IMR-90 (cell line): ENCODE results near the gene MLXIPL. TPM values are rescaled to one million over a fixed set of nuclear protein-coding genes. Genes with fewer than 3 reads are reported as not detected.

ENCODE experiments used
- ATAC-seq: fragments of 200-7000 bp; cut with Tn5 transposase; 2 replicates; pipeline ENCODE4 v1.9.1; 2020; ENCODE audit warnings: low read depth, mild to moderate bottlenecking, moderate library complexity
- BruUV-seq: library from RNA; stranded (reverse); fragments of 400-500 nt; replicated peaks from 2 replicates; lab custom pipeline; 2021; lab: Mats Ljungman, UMichigan
- CTCF ChIA-PET: fragments of 300-600 bp; formaldehyde crosslinking; extraction: SDS; loops from one replicate; lab custom pipeline; 2021; ENCODE audit warnings: antibody characterized with exemption; lab: Yijun Ruan, JAX
- POLR2A ChIA-PET: fragments of 300-600 bp; sonication (Branson Sonifier 250); formaldehyde crosslinking; loops from one replicate; lab custom pipeline; 2022; ENCODE audit warnings: antibody characterized with exemption; ENCODE audit not compliant: unreplicated experiment; lab: Charles Lee
- DNase-seq: peaks from one replicate; pipeline ENCODE4 v3.0.0; 2013
- H2AFZ ChIP-seq: replicated peaks from 2 replicates; pipeline ENCODE3; 2013; ENCODE audit warnings: low read length, mild to moderate bottlenecking; ENCODE audit not compliant: poor library complexity
- H2AK5ac ChIP-seq: 2 replicates; pipeline ENCODE4 v1.6.1; 2013; ENCODE audit warnings: low read depth, low read length, inconsistent platforms
- H2AK9ac ChIP-seq: replicated peaks from 2 replicates; pipeline ENCODE3; 2013; ENCODE audit warnings: mild to moderate bottlenecking, low read depth, low read length, moderate library complexity; ENCODE audit not compliant: poor library complexity
- H2BK120ac ChIP-seq: 2 replicates; pipeline ENCODE4 v1.6.1; 2013; ENCODE audit warnings: low read depth, low read length, inconsistent platforms
- H2BK15ac ChIP-seq: 3 replicates; pipeline ENCODE4 v1.6.1; 2013; ENCODE audit warnings: low read depth, low read length, inconsistent platforms
- H2BK20ac ChIP-seq: 2 replicates; pipeline ENCODE4 v1.6.1; 2013; ENCODE audit warnings: low read depth, mild to moderate bottlenecking, inconsistent platforms, low read length, moderate library complexity
- H2BK5ac ChIP-seq: 2 replicates; pipeline ENCODE4 v1.6.1; 2013; ENCODE audit warnings: mild to moderate bottlenecking, low read depth, low read length, inconsistent platforms; ENCODE audit not compliant: poor library complexity, severe bottlenecking
- H3K14ac ChIP-seq: replicated peaks from 2 replicates; pipeline ENCODE4 v1.6.1; 2013; ENCODE audit warnings: low read depth, low read length, inconsistent platforms
- H3K18ac ChIP-seq: 2 replicates; pipeline ENCODE4 v1.6.1; 2013; ENCODE audit warnings: low read depth, low read length, control low read depth
- H3K23ac ChIP-seq: 2 replicates; pipeline ENCODE4 v1.6.1; 2013; ENCODE audit warnings: low read depth, low read length, inconsistent platforms
- H3K27ac ChIP-seq: 2 replicates; pipeline ENCODE4 v1.5.1; 2013; ENCODE audit warnings: mild to moderate bottlenecking, control low read depth, low read length; ENCODE audit not compliant: insufficient read depth
- H3K27me3 ChIP-seq: 2 replicates; pipeline ENCODE4 v1.6.1; 2013; ENCODE audit warnings: low read length; ENCODE audit not compliant: control insufficient read depth, insufficient read depth
- H3K36me3 ChIP-seq: 2 replicates; pipeline ENCODE4 v1.6.1; 2013; ENCODE audit warnings: low read length, mixed read lengths; ENCODE audit not compliant: control insufficient read depth, insufficient read depth
- H3K4ac ChIP-seq: 2 replicates; pipeline ENCODE4 v1.6.1; 2013; ENCODE audit warnings: low read depth, low read length, inconsistent platforms
- H3K4me1 ChIP-seq: 2 replicates; pipeline ENCODE4 v1.6.1; 2013; ENCODE audit warnings: low read length, mixed read lengths; ENCODE audit not compliant: control insufficient read depth, insufficient read depth
- H3K4me2 ChIP-seq: 2 replicates; pipeline ENCODE4 v1.6.1; 2013; ENCODE audit warnings: low read depth, mild to moderate bottlenecking, control low read depth, low read length, moderate library complexity
- H3K4me3 ChIP-seq: 2 replicates; pipeline ENCODE4 v1.5.1; 2013; ENCODE audit warnings: low read depth, mild to moderate bottlenecking, control low read depth, low read length, moderate library complexity; ENCODE audit not compliant: insufficient read depth
- H3K56ac ChIP-seq: 2 replicates; pipeline ENCODE4 v1.6.1; 2013; ENCODE audit warnings: low read length, inconsistent platforms; ENCODE audit not compliant: insufficient read depth; ENCODE audit errors: extremely low read depth
- H3K79me1 ChIP-seq, 2 experiments: 2 replicates each; pipeline ENCODE4 v1.6.1; 2013; ENCODE audit warnings: low read length in 2 of 2, inconsistent platforms in 1 of 2, low read depth in 1 of 2
- H3K9ac ChIP-seq: 2 replicates; pipeline ENCODE4 v1.6.1; 2013; ENCODE audit warnings: low read depth, low read length, control low read depth
- H3K9me1 ChIP-seq: 2 replicates; pipeline ENCODE4 v1.6.1; 2013; ENCODE audit warnings: low read length, inconsistent platforms; ENCODE audit not compliant: insufficient read depth
- H3K9me3 ChIP-seq: 2 replicates; pipeline ENCODE4 v1.6.1; 2013; ENCODE audit warnings: low read length; ENCODE audit not compliant: control insufficient read depth, insufficient read depth
- H4K20me1 ChIP-seq: 2 replicates; pipeline ENCODE4 v1.6.1; 2013; ENCODE audit warnings: low read length, inconsistent platforms; ENCODE audit not compliant: insufficient read depth
- H4K5ac ChIP-seq: 2 replicates; pipeline ENCODE4 v1.6.1; 2013; ENCODE audit warnings: mild to moderate bottlenecking, low read depth, low read length, control low read depth
- H4K8ac ChIP-seq, 2 experiments: 2 replicates each; pipeline ENCODE4 v1.6.1; 2013; ENCODE audit warnings: low read depth in 2 of 2, low read length in 2 of 2, control low read depth in 1 of 2, inconsistent platforms in 1 of 2
- H4K91ac ChIP-seq: 2 replicates; pipeline ENCODE4 v1.6.1; 2013; ENCODE audit warnings: low read depth, low read length, inconsistent platforms; ENCODE audit not compliant: insufficient read depth
- BHLHE40 ChIP-seq: fragments of 150-350 bp; IDR thresholded peaks from 2 replicates; pipeline ENCODE4 v1.6.1; 2016; ENCODE audit warnings: mild to moderate bottlenecking, low read depth, low read length
- CEBPB ChIP-seq: IDR thresholded peaks from 2 replicates; pipeline ENCODE4 v1.6.1; 2012; ENCODE audit warnings: low read depth, low read length, improper control_type of control experiment
- CHD1 ChIP-seq: IDR thresholded peaks from 2 replicates; pipeline ENCODE4 v1.6.1; 2012; ENCODE audit warnings: low read depth, low read length, improper control_type of control experiment
- CTCF ChIP-seq: conservative IDR thresholded peaks from 2 replicates; pipeline ENCODE4 v1.5.1; 2012; ENCODE audit warnings: mild to moderate bottlenecking, low read depth, low read length, improper control_type of control experiment
- ELK1 ChIP-seq: fragments of 150-350 bp; IDR thresholded peaks from 2 replicates; pipeline ENCODE4 v1.6.1; 2016; ENCODE audit warnings: low read depth, mild to moderate bottlenecking, low read length, moderate library complexity, borderline replicate concordance
- FOS ChIP-seq: fragments of 150-350 bp; IDR thresholded peaks from 2 replicates; pipeline ENCODE4 v1.6.1; 2016; ENCODE audit warnings: low read depth, low read length
- MAZ ChIP-seq: IDR thresholded peaks from 2 replicates; pipeline ENCODE4 v1.6.1; 2012; ENCODE audit warnings: low read depth, mild to moderate bottlenecking, low read length, improper control_type of control experiment, moderate library complexity, borderline replicate concordance
- MXI1 ChIP-seq: IDR thresholded peaks from 2 replicates; pipeline ENCODE4 v1.6.1; 2012; ENCODE audit warnings: low read depth, mild to moderate bottlenecking, low read length, moderate library complexity, borderline replicate concordance
- NFE2L2 ChIP-seq: fragments of 150-350 bp; IDR thresholded peaks from 2 replicates; pipeline ENCODE4 v1.6.1; 2016; ENCODE audit warnings: low read depth, mild to moderate bottlenecking, low read length
- POLR2A ChIP-seq: IDR thresholded peaks from 2 replicates; pipeline ENCODE4 v1.6.1; 2012; ENCODE audit warnings: mild to moderate bottlenecking, low read depth, low read length
- RAD21 ChIP-seq: IDR thresholded peaks from 2 replicates; pipeline ENCODE4 v1.6.1; 2012; ENCODE audit warnings: low read length, improper control_type of control experiment
- RCOR1 ChIP-seq: IDR thresholded peaks from 2 replicates; pipeline ENCODE4 v1.6.1; 2012; ENCODE audit warnings: mild to moderate bottlenecking, low read length, improper control_type of control experiment; ENCODE audit not compliant: insufficient replicate concordance
- RFX5 ChIP-seq: IDR thresholded peaks from 2 replicates; pipeline ENCODE4 v1.8.0; 2012; ENCODE audit warnings: low read depth, mild to moderate bottlenecking, low read length, moderate library complexity
- SMC3 ChIP-seq: fragments of 150-350 bp; IDR thresholded peaks from 2 replicates; pipeline ENCODE4 v1.6.1; 2016; ENCODE audit warnings: low read depth, mild to moderate bottlenecking, antibody characterized with exemption, low read length, moderate library complexity
- WGBS, 2 experiments: methylation state at CpG; one replicate each; pipeline versions ENCODE4 v1.1.5 to v1.1.7; 2013; ENCODE audit warnings: missing lambda C conversion rate in 2 of 2; ENCODE audit not compliant: insufficient read length in 1 of 2; ENCODE audit errors: extremely low coverage in 2 of 2; 5-methylcytosine and 5-hydroxymethylcytosine counted together
- dilution Hi-C: fragments of 300-500 bp; cut with HindIII; formaldehyde crosslinking; loops from one replicate; pipeline ENCODE4 v1.14.3; 2018; ENCODE audit warnings: low sequenced_read_pairs; ENCODE audit not compliant: unreplicated experiment
- in situ Hi-C: fragments of 300-500 bp; cut with MboI; formaldehyde crosslinking; loops from 3 replicates; pipeline ENCODE4 v1.14.3; 2019; ENCODE audit warnings: low sequenced_read_pairs, inconsistent platforms, mixed read lengths
- intact Hi-C: fragments of 100-400 bp; cut with micrococcal nuclease; formaldehyde crosslinking; loops from 2 replicates; pipeline ENCODE4 v1.10.0; 2022
- polyA plus RNA-seq, 3 experiments: library from polyadenylated mRNA; depleted of rRNA; stranded (reverse); fragments of >200 nt; gene quantifications; 2 replicates each; pipeline ENCODE4 v1.2.3, GENCODE V29; 2012; ENCODE audit warnings: low replicate concordance in 1 of 3
- total RNA-seq: library from RNA; depleted of rRNA; stranded (reverse); fragments of >200 nt; gene quantifications from 2 replicates; pipeline ENCODE4 v1.2.3, GENCODE V29; 2012
- TF ChIP-seq, protein P1 (sequence below): fragments of 150-350 bp; IDR thresholded peaks from 2 replicates; pipeline ENCODE4 v1.6.1; 2017; ENCODE audit warnings: mild to moderate bottlenecking, antibody characterized with exemption, low read length, low read depth

MLXIPL gene
- total and polyA plus RNA-seq, 2 of the 4 experiments (the other 2 are of a cell fraction): not detected

GRCh38 chr7:73649576-73649975 is 25.3 kb upstream of the MLXIPL start:
- Histone ChIP-seq H2AK5ac (no peak overlapping the region), H3K14ac (no peak overlapping the region), H4K20me1 (no peaks in the 10 kb centered on the region), H3K9me1 (no peaks in the 10 kb centered on the region), H2AFZ (no peak overlapping the region), H3K56ac (no peak overlapping the region), H3K4me3 (no peak overlapping the region), H3K36me3 (no peaks in the 10 kb centered on the region), H3K18ac (no peak overlapping the region), H2BK15ac (no peak overlapping the region), H2BK5ac (no peak overlapping the region), H3K23ac (no peak overlapping the region), H2BK20ac (no peak overlapping the region), H2BK120ac (no peak overlapping the region), H4K91ac (no peak overlapping the region), H2AK9ac (no peak overlapping the region), H3K4ac (no peak overlapping the region), H3K27me3 (peaks cover 71% of the 10 kb centered on the region), H4K5ac (no peak overlapping the region), H4K8ac (no peak overlapping the region), H3K79me1 (no peaks in the 10 kb centered on the region), H3K9me3 (no peaks in the 10 kb centered on the region), H3K4me2 (no peak overlapping the region), H3K9ac (no peak overlapping the region), H3K4me1 (no peaks in the 10 kb centered on the region; the same call in 1 of the 2 replicates), H3K27ac (no peak overlapping the region)
- CTCF ChIA-PET: no interaction called here
- no peak for DNase-seq
- intact Hi-C loops: no loop called here
- ATAC-seq: no peak
- no peak for TF ChIP-seq ELK1
- TF ChIP-seq, protein P1, sequence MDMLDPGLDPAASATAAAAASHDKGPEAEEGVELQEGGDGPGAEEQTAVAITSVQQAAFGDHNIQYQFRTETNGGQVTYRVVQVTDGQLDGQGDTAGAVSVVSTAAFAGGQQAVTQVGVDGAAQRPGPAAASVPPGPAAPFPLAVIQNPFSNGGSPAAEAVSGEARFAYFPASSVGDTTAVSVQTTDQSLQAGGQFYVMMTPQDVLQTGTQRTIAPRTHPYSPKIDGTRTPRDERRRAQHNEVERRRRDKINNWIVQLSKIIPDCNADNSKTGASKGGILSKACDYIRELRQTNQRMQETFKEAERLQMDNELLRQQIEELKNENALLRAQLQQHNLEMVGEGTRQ: no peak
- no peak for TF ChIP-seq MXI1
- no peak for TF ChIP-seq RCOR1
- no peak for TF ChIP-seq POLR2A
- TF ChIP-seq RAD21: no peak
- TF ChIP-seq NFE2L2: no peak
- TF ChIP-seq CHD1: no peak
- no peak for TF ChIP-seq RFX5
- TF ChIP-seq CTCF: no peak
- no peak for TF ChIP-seq MAZ
- TF ChIP-seq FOS: no peak
- no peak for TF ChIP-seq SMC3
- no peak for TF ChIP-seq BHLHE40
- TF ChIP-seq CEBPB: no peak
- POLR2A ChIA-PET: no interaction called here
- in situ Hi-C loops: no loop called here
- dilution Hi-C loops: no loop called here
- 27% methylated on average over 3 of the region's 9 CpGs; no CpG with 5 or more reads in 1 of the 2 experiments for WGBS, 2 experiments
- no TSS peak for BruUV-seq
